ENCODE measurements around the gene HDAC5. TPM values are rescaled to one million over a fixed set of nuclear protein-coding genes. Genes with fewer than 3 reads are reported as not detected.

The HDAC5 gene
- total RNA-seq, 1 experiment from 2014 or later = 22.4 TPM

- no peak for DNase-seq
- no TSS peak for BruUV-seq (replicated peaks)
- intact Hi-C loops (cut with micrococcal nuclease; ENCODE audit: unreplicated experiment) = no loop called here
- Mint-ChIP-seq H3K9me3 (ENCODE audit: low read depth, unreplicated experiment) (no peaks in the 10 kb centered on the region), H3K27ac (ENCODE audit: unreplicated experiment) (no peak overlapping the region), H3K4me1 (ENCODE audit: low read depth, unreplicated experiment) (peaks cover 13% of the 10 kb centered on the region), H3K4me3 (ENCODE audit: low read depth, unreplicated experiment) (peak overlapping the region; percentile 31), H3K36me3 (ENCODE audit: insufficient read depth, unreplicated experiment) (peaks cover 29% of the 10 kb centered on the region), H3K27me3 (ENCODE audit: unreplicated experiment) (no peaks in the 10 kb centered on the region)
- TF ChIP-seq, protein P1, sequence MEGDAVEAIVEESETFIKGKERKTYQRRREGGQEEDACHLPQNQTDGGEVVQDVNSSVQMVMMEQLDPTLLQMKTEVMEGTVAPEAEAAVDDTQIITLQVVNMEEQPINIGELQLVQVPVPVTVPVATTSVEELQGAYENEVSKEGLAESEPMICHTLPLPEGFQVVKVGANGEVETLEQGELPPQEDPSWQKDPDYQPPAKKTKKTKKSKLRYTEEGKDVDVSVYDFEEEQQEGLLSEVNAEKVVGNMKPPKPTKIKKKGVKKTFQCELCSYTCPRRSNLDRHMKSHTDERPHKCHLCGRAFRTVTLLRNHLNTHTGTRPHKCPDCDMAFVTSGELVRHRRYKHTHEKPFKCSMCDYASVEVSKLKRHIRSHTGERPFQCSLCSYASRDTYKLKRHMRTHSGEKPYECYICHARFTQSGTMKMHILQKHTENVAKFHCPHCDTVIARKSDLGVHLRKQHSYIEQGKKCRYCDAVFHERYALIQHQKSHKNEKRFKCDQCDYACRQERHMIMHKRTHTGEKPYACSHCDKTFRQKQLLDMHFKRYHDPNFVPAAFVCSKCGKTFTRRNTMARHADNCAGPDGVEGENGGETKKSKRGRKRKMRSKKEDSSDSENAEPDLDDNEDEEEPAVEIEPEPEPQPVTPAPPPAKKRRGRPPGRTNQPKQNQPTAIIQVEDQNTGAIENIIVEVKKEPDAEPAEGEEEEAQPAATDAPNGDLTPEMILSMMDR (IDR thresholded peaks at IDR 0.05; ENCODE audit: unreplicated experiment) = no peak
- CTCF ChIA-PET = interaction anchor here (0.6 to 1.4 kb wide), 5 partner anchors 28 to 202 kb away, joined by 3 to 9 read pairs (median 3); partner anchors contain the start of gene HDAC5
Measured at GRCh38 chr17:44087319-44087718, 36.1 kb downstream of the HDAC5 start.

DNA sequence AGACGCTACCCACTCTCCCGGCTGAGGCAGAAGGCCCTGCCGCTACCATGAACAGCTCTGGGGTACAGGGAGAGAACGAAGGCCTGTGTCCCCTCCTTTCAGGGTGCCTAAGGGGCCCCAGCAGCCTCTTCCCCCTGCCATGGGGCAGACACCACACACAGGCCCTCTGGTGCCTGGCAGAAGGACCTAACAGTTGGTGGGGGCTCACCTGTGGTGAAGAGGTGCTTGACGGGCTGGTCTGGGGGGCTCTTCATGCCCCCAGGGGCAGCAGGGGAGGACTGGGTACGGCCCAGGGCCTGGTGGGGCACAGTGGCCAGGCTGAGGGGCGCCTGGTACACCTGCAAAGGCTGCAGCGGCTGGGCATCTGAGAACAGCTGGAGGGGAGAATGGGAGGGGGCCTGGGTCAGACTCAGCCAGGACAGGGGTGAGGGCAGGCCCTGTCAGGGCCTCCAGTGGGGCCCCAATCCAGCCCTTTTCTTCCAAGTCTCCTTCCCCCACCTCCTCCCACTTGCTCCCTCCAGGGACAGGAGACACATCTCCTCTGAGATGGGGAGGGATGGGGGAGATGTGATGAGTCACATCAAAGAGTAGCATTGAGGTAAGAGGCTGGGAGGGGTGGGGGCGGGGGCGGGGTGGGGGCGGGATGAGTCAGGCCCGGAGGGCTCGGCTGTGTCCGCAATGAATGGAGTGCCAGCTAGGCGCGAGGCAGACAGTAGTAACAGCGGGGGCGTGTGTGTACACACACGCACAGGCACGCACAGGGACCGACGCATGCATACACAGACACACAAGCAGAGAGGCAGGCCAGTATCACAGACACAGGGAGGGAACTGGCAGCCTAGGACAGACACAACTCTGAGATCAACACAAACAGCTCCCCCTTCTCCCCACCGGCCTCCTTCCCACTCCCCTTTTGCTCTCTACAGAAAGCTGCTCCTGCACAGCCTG is 36.8 kb downstream of the HDAC5 start:
- intact Hi-C loops (cut with micrococcal nuclease; ENCODE audit: unreplicated experiment) = no loop called here
- Mint-ChIP-seq H3K4me3 (ENCODE audit: low read depth, unreplicated experiment) (peak overlapping the region; percentile 31), H3K4me1 (ENCODE audit: low read depth, unreplicated experiment) (peaks cover 13% of the 10 kb centered on the region), H3K27ac (ENCODE audit: unreplicated experiment) (peak overlapping the region; percentile 52), H3K36me3 (ENCODE audit: insufficient read depth, unreplicated experiment) (peaks cover 36% of the 10 kb centered on the region), H3K9me3 (ENCODE audit: low read depth, unreplicated experiment) (no peaks in the 10 kb centered on the region), H3K27me3 (ENCODE audit: unreplicated experiment) (no peaks in the 10 kb centered on the region)
- CTCF ChIA-PET = interaction anchor here (0.6 to 1.4 kb wide), 5 partner anchors 29 to 201 kb away, joined by 3 to 9 read pairs (median 3); partner anchors contain the start of gene HDAC5
- peak; percentile 54 for DNase-seq
- BruUV-seq (replicated peaks) = no TSS peak
- TF ChIP-seq, protein P1 (IDR thresholded peaks at IDR 0.05; ENCODE audit: unreplicated experiment) = no peak

DNA sequence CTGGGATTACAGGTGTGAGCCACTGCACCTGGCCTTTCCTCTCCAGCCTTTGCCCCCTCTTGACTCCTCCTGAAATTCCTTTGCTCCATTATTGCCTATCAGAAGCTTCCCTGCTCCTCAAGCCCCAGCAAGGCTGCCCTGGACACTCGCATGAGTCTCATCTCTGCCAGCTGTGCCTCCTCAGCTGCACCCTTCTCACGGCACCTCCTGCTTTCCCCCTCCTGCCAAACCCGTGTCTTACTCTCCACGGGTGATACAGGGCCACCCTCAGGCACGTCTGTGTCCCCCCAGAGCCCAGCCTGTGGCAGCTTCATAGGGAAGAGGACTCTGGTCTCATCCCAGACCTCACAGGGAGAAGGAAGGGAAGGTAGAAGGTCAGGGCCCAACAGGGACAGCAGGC is 37.5 kb downstream of the HDAC5 start:
- no peaks in the 10 kb centered on the region for H3K9me3 Mint-ChIP-seq (ENCODE audit: low read depth, unreplicated experiment)
- no TSS peak for BruUV-seq (replicated peaks)
- no peaks in the 10 kb centered on the region for H3K27me3 Mint-ChIP-seq (ENCODE audit: unreplicated experiment)
- H3K27ac Mint-ChIP-seq (ENCODE audit: unreplicated experiment) = peak overlapping the region; percentile 52
- peaks cover 40% of the 10 kb centered on the region for H3K36me3 Mint-ChIP-seq (ENCODE audit: insufficient read depth, unreplicated experiment)
- peaks cover 13% of the 10 kb centered on the region for H3K4me1 Mint-ChIP-seq (ENCODE audit: low read depth, unreplicated experiment)
- CTCF ChIA-PET = interaction anchor here (1.1 kb wide), 1 partner anchor 38 kb away, joined by 3 read pairs; the partner anchor contains the start of gene HDAC5
- no peak for DNase-seq
- intact Hi-C loops (cut with micrococcal nuclease; ENCODE audit: unreplicated experiment) = no loop called here
- H3K4me3 Mint-ChIP-seq (ENCODE audit: low read depth, unreplicated experiment) = no peak overlapping the region
- TF ChIP-seq, protein P1 (IDR thresholded peaks at IDR 0.05; ENCODE audit: unreplicated experiment) = no peak

- H3K4me1 Mint-ChIP-seq (ENCODE audit: low read depth, unreplicated experiment) = peaks cover 13% of the 10 kb centered on the region
- CTCF ChIA-PET = interaction anchor here (1.1 kb wide), 1 partner anchor 39 kb away, joined by 3 read pairs; the partner anchor contains the start of gene HDAC5
- intact Hi-C loops (cut with micrococcal nuclease; ENCODE audit: unreplicated experiment) = no loop called here
- no peaks in the 10 kb centered on the region for H3K27me3 Mint-ChIP-seq (ENCODE audit: unreplicated experiment)
- peaks cover 41% of the 10 kb centered on the region for H3K36me3 Mint-ChIP-seq (ENCODE audit: insufficient read depth, unreplicated experiment)
- BruUV-seq (replicated peaks) = no TSS peak
- no peak overlapping the region for H3K4me3 Mint-ChIP-seq (ENCODE audit: low read depth, unreplicated experiment)
- no peak overlapping the region for H3K27ac Mint-ChIP-seq (ENCODE audit: unreplicated experiment)
- TF ChIP-seq, protein P1 (IDR thresholded peaks at IDR 0.05; ENCODE audit: unreplicated experiment) = no peak
- DNase-seq = no peak
- no peaks in the 10 kb centered on the region for H3K9me3 Mint-ChIP-seq (ENCODE audit: low read depth, unreplicated experiment)
Measured at GRCh38 chr17:44084921-44085320, 38.5 kb downstream of the HDAC5 start.
